Common myeloid progenitor, CD34-positive (primary cell): ENCODE data around the gene CPA4.
"Not testable (repeated sequence)": the region's sequence is repeated elsewhere in the genome, so short reads cannot be mapped to it uniquely, and the experiment has no call there.

Experiments used
- CTCF ChIA-PET: fragments of 350-600 bp; sonication (Branson Sonifier 250); formaldehyde crosslinking; loops from one replicate; lab custom pipeline; 2021; ENCODE audit warnings: antibody characterized with exemption; lab: Charles Lee
- POLR2A ChIA-PET: fragments of 350-600 bp; sonication (Branson Sonifier 250); formaldehyde crosslinking; loops from one replicate; lab custom pipeline; 2021; ENCODE audit warnings: antibody characterized with exemption; lab: Charles Lee
- DNase-seq, 3 donors: peaks; one replicate each; pipeline versions ENCODE4 v3.0.0 to v3.0.0-alpha.2; 2013
- H3K27ac ChIP-seq, 2 experiments: 1 replicate in 1 of 2; 2 replicates in 1 of 2; pipeline ENCODE4 v1.7.0; 2013; ENCODE audit warnings: inconsistent platforms in 2 of 2, low read length in 2 of 2, mild to moderate bottlenecking in 2 of 2, low read depth in 1 of 2, moderate library complexity in 1 of 2; ENCODE audit not compliant: severe bottlenecking in 2 of 2, insufficient read depth in 1 of 2, poor library complexity in 1 of 2
- H3K27me3 ChIP-seq, 5 experiments: replicated peaks in 2 of 5; 1 replicate in 3 of 5; 2 replicates in 2 of 5; pipeline versions ENCODE4 v1.6.1 to v1.7.0; 2013; ENCODE audit warnings: low read length in 4 of 5, mild to moderate bottlenecking in 2 of 5, moderate library complexity in 2 of 5, inconsistent platforms in 1 of 5; ENCODE audit not compliant: insufficient read depth in 5 of 5, control insufficient read depth in 4 of 5
- H3K36me3 ChIP-seq, 4 experiments: 1 replicate in 2 of 4; 2 replicates in 2 of 4; pipeline versions ENCODE4 v1.6.1 to v1.7.0; 2013; ENCODE audit warnings: low read length in 3 of 4, control low read depth in 1 of 4, mild to moderate bottlenecking in 1 of 4; ENCODE audit not compliant: control insufficient read depth in 4 of 4, insufficient read depth in 4 of 4
- H3K4me1 ChIP-seq, 4 experiments: 1 replicate in 3 of 4; 2 replicates in 1 of 4; pipeline versions ENCODE4 v1.6.1 to v1.7.1; 2013; ENCODE audit warnings: low read length in 3 of 4, mild to moderate bottlenecking in 3 of 4, control low read depth in 1 of 4, inconsistent platforms in 1 of 4, moderate library complexity in 1 of 4; ENCODE audit not compliant: control insufficient read depth in 4 of 4, insufficient read depth in 4 of 4; ENCODE audit errors: control extremely low read depth in 1 of 4
- H3K4me3 ChIP-seq, 7 experiments: 1 replicate in 4 of 7; 2 replicates in 3 of 7; pipeline versions ENCODE4 v1.5.1 to v1.7.0; 2013; ENCODE audit warnings: mild to moderate bottlenecking in 7 of 7, low read length in 6 of 7, moderate library complexity in 6 of 7, inconsistent platforms in 2 of 7, low read depth in 2 of 7, control low read depth in 1 of 7; ENCODE audit not compliant: insufficient read depth in 4 of 7, control insufficient read depth in 1 of 7; ENCODE audit errors: extremely low read depth in 1 of 7
- H3K9me3 ChIP-seq, 5 experiments: 1 replicate in 4 of 5; 2 replicates in 1 of 5; pipeline versions ENCODE4 v1.6.1 to v1.7.1; 2013; ENCODE audit warnings: low read length in 4 of 5, mild to moderate bottlenecking in 2 of 5, inconsistent platforms in 1 of 5, low read depth in 1 of 5, moderate library complexity in 1 of 5; ENCODE audit not compliant: control insufficient read depth in 4 of 5, insufficient read depth in 2 of 5; ENCODE audit errors: control extremely low read depth in 1 of 5
- WGBS: methylation state at CpG from one replicate; pipeline ENCODE4 v1.1.5; 2013; ENCODE audit not compliant: insufficient coverage; 5-methylcytosine and 5-hydroxymethylcytosine counted together

CPA4 gene

GRCh38 chr7:130309986-130310385 lies 17.0 kb downstream of the CPA4 start:
- Histone ChIP-seq H3K27me3 (no peaks in the 10 kb centered on the region), H3K36me3 (no peaks in the 10 kb centered on the region), H3K4me1 (no peaks in the 10 kb centered on the region), H3K4me3 (no peak overlapping the region), H3K9me3 (no peaks in the 10 kb centered on the region), H3K27ac (no peak overlapping the region)
- WGBS, result no CpG with 5 or more reads among the region's 6 CpGs
- CTCF ChIA-PET, result no interaction called here
- no peak for DNase-seq
- POLR2A ChIA-PET, result no interaction called here

DNA sequence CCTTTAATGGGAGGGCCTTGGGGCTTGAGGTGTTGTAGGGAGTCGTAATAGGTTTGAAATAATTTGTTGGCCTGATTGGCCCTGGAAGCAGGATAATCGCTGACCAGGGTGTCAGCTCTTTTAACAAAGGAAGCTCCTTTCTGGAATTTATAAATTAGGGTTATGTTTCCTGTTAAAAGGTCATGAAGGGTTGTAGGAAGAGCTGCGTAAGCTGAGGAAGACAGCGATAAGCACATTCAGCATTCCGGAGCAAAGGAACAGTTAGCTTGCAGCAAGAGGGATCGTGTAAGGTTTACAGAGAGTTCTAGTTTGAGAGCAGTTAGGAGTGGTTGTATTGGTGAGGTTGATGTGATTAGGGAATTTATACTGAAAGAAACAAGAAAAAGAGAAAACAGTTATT lies 21.3 kb downstream of the CPA4 start:
- Histone ChIP-seq H3K27ac (no peak overlapping the region), H3K4me1 (no peaks in the 10 kb centered on the region), H3K36me3 (no peaks in the 10 kb centered on the region), H3K9me3 (no peaks in the 10 kb centered on the region), H3K4me3 (no peak overlapping the region), H3K27me3 (no peaks in the 10 kb centered on the region)
- ChIA-PET CTCF (interaction anchor here (1.0 kb wide), 1 partner anchor 134 kb away, joined by 3 read pairs; no protein-coding TSS in a partner anchor), POLR2A (no interaction called here)
- DNase-seq, result no peak
- WGBS, result 97% methylated on average over 6 of the region's 6 CpGs

DNA sequence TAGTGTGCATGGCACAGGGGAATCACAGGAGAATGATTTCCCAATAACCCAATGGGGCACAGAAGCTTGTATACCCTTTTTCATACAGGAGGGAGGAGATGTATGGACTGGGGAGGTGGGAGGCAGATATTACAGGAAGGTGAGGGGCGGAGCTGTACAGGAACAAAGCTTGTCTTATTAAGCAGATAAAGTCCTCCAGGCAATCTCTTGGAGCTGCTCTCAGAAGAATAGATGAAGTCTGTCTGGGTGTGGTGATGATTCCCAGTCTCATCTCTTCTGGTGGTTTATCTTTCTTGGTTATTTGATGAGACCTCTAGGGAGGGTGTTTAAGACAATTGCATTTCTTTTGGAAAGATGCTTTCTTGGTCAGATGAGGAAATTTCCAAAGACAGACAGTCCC lies 26.6 kb downstream of the CPA4 start:
- H3K27me3 ChIP-seq, result no peaks in the 10 kb centered on the region
- no peak overlapping the region for H3K4me3 ChIP-seq
- H3K36me3 ChIP-seq, result no peaks in the 10 kb centered on the region
- CTCF ChIA-PET, result no interaction called here
- no peak overlapping the region for H3K27ac ChIP-seq
- WGBS, result no CpG with 5 or more reads among the region's 1 CpG
- no peaks in the 10 kb centered on the region for H3K9me3 ChIP-seq
- no peak for DNase-seq
- no peaks in the 10 kb centered on the region for H3K4me1 ChIP-seq
- POLR2A ChIA-PET, result no interaction called here

- H3K27ac ChIP-seq, DNase-seq, H3K27me3 ChIP-seq, H3K36me3 ChIP-seq, H3K9me3 ChIP-seq, POLR2A ChIA-PET, H3K4me3 ChIP-seq, H3K4me1 ChIP-seq: not testable (repeated sequence)
- 100% methylated on average over 2 of the region's 3 CpGs for WGBS
- CTCF ChIA-PET, result interaction anchor here (1.1 to 1.6 kb wide), 2 partner anchors 41 to 66 kb away, joined by 3 read pairs; no protein-coding TSS in a partner anchor
Measured at GRCh38 chr7:130321542-130322229, 28.7 kb downstream of the CPA4 start.

DNA sequence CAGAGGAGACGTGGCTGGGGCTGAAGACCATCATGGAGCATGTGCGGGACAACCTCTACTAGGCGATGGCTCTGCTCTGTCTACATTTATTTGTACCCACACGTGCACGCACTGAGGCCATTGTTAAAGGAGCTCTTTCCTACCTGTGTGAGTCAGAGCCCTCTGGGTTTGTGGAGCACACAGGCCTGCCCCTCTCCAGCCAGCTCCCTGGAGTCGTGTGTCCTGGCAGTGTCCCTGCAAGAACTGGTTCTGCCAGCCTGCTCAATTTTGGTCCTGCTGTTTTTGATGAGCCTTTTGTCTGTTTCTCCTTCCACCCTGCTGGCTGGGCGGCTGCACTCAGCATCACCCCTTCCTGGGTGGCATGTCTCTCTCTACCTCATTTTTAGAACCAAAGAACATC lies 29.7 kb downstream of the CPA4 start:
- H3K4me3 ChIP-seq, result no peak overlapping the region
- no peaks in the 10 kb centered on the region for H3K4me1 ChIP-seq
- no peak for DNase-seq
- ChIA-PET POLR2A (no interaction called here), CTCF (interaction anchor here (1.6 kb wide), 1 partner anchor 42 kb away, joined by 3 read pairs; no protein-coding TSS in a partner anchor)
- 92% methylated on average over 7 of the region's 7 CpGs for WGBS
- no peaks in the 10 kb centered on the region for H3K36me3 ChIP-seq
- no peak overlapping the region for H3K27ac ChIP-seq
- no peaks in the 10 kb centered on the region for H3K27me3 ChIP-seq
- no peaks in the 10 kb centered on the region for H3K9me3 ChIP-seq

DNA sequence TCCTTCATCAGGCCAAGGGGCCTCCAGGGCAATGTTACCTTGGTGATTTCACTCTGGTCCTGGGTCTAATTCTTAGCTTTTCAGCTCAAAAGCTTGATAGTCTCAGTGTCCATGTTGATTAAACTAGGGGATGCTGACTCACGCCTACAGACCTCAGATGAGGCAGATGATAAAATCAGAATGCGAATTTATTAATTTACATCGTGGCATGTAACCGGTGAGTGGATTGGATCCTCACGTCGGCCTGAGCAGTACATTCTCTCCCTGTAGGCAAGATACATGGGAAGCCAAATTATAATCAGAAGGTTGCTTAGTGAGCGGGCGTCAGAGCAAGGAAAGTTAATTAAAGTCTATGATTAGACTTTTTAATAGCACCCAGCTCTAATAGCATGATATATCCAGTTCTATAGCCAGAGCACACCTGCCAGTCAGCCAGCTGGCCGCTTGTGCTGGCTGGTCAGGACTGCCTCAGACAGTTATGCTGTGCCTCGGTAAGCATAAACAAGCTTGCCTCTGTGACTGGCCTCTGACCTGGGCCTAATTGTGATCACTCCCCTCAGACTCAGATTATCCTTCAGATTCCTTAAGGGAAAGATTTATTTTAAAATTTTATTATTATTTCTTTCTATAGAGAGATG lies 31.5 kb downstream of the CPA4 start:
- POLR2A ChIA-PET, result no interaction called here
- CTCF ChIA-PET, result no interaction called here
- 75% methylated on average over 8 of the region's 10 CpGs for WGBS
- Histone ChIP-seq H3K27me3 (no peaks in the 10 kb centered on the region), H3K36me3 (no peaks in the 10 kb centered on the region), H3K4me3 (no peak overlapping the region), H3K27ac (no peak overlapping the region), H3K9me3 (no peaks in the 10 kb centered on the region), H3K4me1 (no peaks in the 10 kb centered on the region)
- DNase-seq, result peak in 2 of 3 donors; percentile 4 to 28

DNA sequence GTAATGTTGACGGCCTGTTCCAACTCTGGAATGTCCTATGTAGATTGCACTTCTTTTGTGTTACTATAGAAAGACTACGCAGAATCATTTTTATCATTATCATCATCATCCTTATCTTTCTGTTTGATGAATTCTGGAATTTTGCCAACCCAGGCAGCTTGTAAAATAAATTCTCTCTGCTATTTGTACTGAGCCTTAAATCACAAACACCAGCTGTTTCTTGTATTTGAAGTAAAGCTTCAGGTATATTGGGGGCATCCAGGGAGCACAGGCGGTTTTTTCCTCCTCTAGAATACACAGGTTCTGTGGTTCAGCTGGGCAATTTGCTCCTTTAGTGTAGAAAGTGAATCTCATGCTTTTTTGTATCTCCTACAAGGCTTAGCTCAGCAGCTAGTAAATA lies 36.7 kb downstream of the CPA4 start:
- H3K27ac ChIP-seq, result no peak overlapping the region
- H3K4me3 ChIP-seq, result no peak overlapping the region
- no peak for DNase-seq
- H3K4me1 ChIP-seq, result no peaks in the 10 kb centered on the region
- POLR2A ChIA-PET, result no interaction called here
- no peaks in the 10 kb centered on the region for H3K27me3 ChIP-seq
- CTCF ChIA-PET, result interaction anchor here (1.7 kb wide), 2 partner anchors 8 to 85 kb away, joined by 3 to 4 read pairs; no protein-coding TSS in a partner anchor
- no peaks in the 10 kb centered on the region for H3K9me3 ChIP-seq
- H3K36me3 ChIP-seq, result no peaks in the 10 kb centered on the region
- WGBS, result no CpG with 5 or more reads among the region's 3 CpGs
